Measurements from ENCODE around the gene HINT3. TPM values are rescaled to one million over a fixed set of nuclear protein-coding genes. Genes with fewer than 3 reads are reported as not detected.

Gene HINT3
- total RNA-seq, 5 donors from 2014 or later (not counting 1 experiment from before 2014, with no cell fraction given): 8.5 to 11.7 (median 10.5) TPM

DNA sequence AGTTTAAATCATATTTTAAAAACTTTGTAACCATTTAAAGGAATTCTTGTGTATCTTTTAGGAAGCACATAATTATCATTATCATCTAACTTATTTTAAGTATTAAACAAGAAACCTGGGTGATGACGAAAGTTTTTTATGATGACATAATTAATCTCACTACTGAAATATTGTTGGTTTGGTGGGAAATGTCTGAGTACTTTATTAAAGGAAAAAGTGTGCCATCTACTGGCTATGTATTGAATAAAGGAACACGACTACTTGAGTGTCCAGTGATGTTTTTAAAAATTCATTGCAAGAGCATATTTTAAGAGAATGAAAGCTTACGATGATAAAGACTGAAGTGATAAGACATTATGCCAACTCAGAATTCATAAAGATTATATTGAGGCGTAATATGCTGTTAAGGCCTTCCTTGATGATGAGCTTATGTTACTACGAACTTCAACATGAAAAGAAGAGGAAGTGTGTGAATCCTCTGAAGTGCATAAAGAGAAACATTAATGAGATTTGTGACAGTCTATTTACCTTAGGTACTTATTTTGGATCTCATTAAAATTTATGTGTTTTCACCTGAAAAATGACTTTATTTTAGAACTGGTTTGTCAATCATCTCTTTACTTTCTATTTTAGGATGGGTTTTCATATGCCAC, 17.8 kb downstream of the HINT3 start:
- ChIA-PET POLR2A (interaction anchor here (0.6 to 1.3 kb wide), 5 partner anchors 9 to 814 kb away, joined by 3 to 13 read pairs (median 4); no protein-coding TSS in a partner anchor), CTCF (interaction anchor here (0.5 to 2.2 kb wide), 27 partner anchors 9 to 664 kb away, joined by 3 to 21 read pairs (median 5); partner anchors contain the start of genes HINT3 (in 2 of the 2), NCOA7 (in 2 of the 2) and TRMT11 (in 2 of the 2))
- H3K4me1 Mint-ChIP-seq: peaks cover 11 to 12% (median 11%) of the 10 kb centered on the region in 3 donors
- Histone ChIP-seq H3K27me3 (replicated peaks in 1 of 2; ENCODE audit: control insufficient read depth in 2 of 2, extremely low read depth in 1 of 2, insufficient read depth in 2 of 2, low read length in 1 of 2) (no peaks in the 10 kb centered on the region), H3K36me3 (ENCODE audit: control insufficient read depth in 2 of 2, extremely low read depth in 1 of 2, insufficient read depth in 1 of 2, low read length in 1 of 2) (peaks cover 0 to 31% of the 10 kb centered on the region in 2 donors), H3K4me3 (ENCODE audit: control insufficient read depth in 1 of 2, extremely low read depth in 1 of 2, low read length in 1 of 2) (no peak overlapping the region), H3K4me1 (ENCODE audit: control insufficient read depth in 1 of 2, extremely low read depth in 1 of 2, insufficient read depth in 2 of 2, low read length in 2 of 2) (peaks cover 0 to 2% of the 10 kb centered on the region in 2 experiments), H3K9me3 (no peaks in the 10 kb centered on the region), H3K27ac (ENCODE audit: low read length) (no peak overlapping the region)
- no peaks in the 10 kb centered on the region for H3K9me3 Mint-ChIP-seq
- WGBS (ENCODE audit: insufficient coverage): 23% methylated on average over 4 of the region's 5 CpGs
- no peak overlapping the region for H3K4me3 Mint-ChIP-seq
- H3K27ac Mint-ChIP-seq: no peak overlapping the region
- DNase-seq (peak in 1 of 35 experiments; percentile 63), ATAC-seq (replicated peaks in 1 of 4) (peak in 2 of 4 experiments; percentile 47 to 63)
- H3K36me3 Mint-ChIP-seq: peaks cover 22% of the 10 kb centered on the region
- H3K27me3 Mint-ChIP-seq: no peaks in the 10 kb centered on the region

DNA sequence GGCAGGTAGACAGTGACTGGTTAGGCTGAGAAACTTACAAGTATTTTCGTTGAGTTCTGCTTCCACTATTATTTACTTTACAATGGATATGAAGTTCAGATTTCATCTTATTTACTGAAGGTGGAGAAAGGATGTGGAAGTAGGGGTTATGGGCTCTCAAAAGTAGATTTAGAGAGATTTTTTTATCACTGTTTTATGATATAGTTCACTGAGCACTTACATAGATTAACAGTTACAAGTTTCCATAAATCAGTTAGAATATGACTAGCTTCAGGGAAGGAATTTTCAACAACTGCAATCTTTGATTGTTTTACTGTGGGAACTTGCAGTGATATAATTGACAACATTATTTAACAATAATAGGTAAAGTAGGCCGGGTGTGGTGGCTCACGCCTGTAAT, 22.5 kb downstream of the HINT3 start:
- Mint-ChIP-seq H3K4me3 (no peak overlapping the region), H3K27me3 (no peaks in the 10 kb centered on the region), H3K27ac (no peak overlapping the region), H3K36me3 (peaks cover 12% of the 10 kb centered on the region), H3K4me1 (peaks cover 4 to 6% (median 5%) of the 10 kb centered on the region in 3 donors), H3K9me3 (no peaks in the 10 kb centered on the region)
- no peaks in the 10 kb centered on the region for H3K9me3 ChIP-seq
- H3K27me3 ChIP-seq (replicated peaks in 1 of 2; ENCODE audit: control insufficient read depth in 2 of 2, extremely low read depth in 1 of 2, insufficient read depth in 2 of 2, low read length in 1 of 2): no peaks in the 10 kb centered on the region
- ATAC-seq (replicated peaks in 1 of 4) (no peak), DNase-seq (no peak)
- CTCF ChIA-PET: no interaction called here
- no CpG with 5 or more reads among the region's 3 CpGs for WGBS (ENCODE audit: insufficient coverage)
- H3K4me3 ChIP-seq (ENCODE audit: control insufficient read depth in 1 of 2, extremely low read depth in 1 of 2, low read length in 1 of 2): no peak overlapping the region
- no peak overlapping the region for H3K27ac ChIP-seq (ENCODE audit: low read length)
- H3K4me1 ChIP-seq (ENCODE audit: control insufficient read depth in 1 of 2, extremely low read depth in 1 of 2, insufficient read depth in 2 of 2, low read length in 2 of 2): peaks cover 0 to 2% of the 10 kb centered on the region in 2 experiments
- H3K36me3 ChIP-seq (ENCODE audit: control insufficient read depth in 2 of 2, extremely low read depth in 1 of 2, insufficient read depth in 1 of 2, low read length in 1 of 2): peaks cover 0 to 18% of the 10 kb centered on the region in 2 donors
- POLR2A ChIA-PET: no interaction called here

DNA sequence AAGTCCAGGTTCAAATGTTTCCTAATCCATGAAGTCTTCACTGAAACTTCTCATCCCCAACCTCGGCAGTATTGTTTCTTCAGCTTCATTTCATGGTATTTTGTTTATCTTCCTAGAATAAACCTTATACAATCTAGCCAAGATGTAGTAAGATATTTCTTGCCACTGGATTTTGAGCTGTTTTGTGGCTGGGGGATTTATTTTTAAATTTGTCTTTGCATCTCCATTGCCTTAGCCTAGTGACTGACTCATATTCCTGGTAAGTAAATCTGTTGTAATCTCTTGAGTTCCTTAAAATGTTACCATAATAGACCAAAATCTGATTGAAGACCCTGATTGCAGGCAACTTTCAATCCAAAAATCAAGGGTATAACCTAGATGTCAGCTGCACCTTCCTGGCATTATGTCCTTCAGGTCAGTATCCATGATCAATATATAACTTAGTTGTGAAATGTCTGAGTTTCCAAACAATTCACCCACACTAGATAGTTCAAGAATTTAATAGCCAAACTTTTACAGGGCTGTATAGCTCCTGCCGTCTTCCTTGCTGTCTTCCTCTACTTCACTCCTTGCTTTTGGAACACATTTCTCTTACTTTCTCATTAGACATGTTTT, 25.1 kb downstream of the HINT3 start:
- Histone ChIP-seq H3K27ac (ENCODE audit: low read length) (no peak overlapping the region), H3K4me1 (ENCODE audit: control insufficient read depth in 1 of 2, extremely low read depth in 1 of 2, insufficient read depth in 2 of 2, low read length in 2 of 2) (peaks cover 2 to 3% of the 10 kb centered on the region in 2 experiments), H3K9me3 (no peaks in the 10 kb centered on the region), H3K4me3 (ENCODE audit: control insufficient read depth in 1 of 2, extremely low read depth in 1 of 2, low read length in 1 of 2) (no peak overlapping the region), H3K27me3 (replicated peaks in 1 of 2; ENCODE audit: control insufficient read depth in 2 of 2, extremely low read depth in 1 of 2, insufficient read depth in 2 of 2, low read length in 1 of 2) (no peaks in the 10 kb centered on the region), H3K36me3 (ENCODE audit: control insufficient read depth in 2 of 2, extremely low read depth in 1 of 2, insufficient read depth in 1 of 2, low read length in 1 of 2) (peaks cover 0 to 13% of the 10 kb centered on the region in 2 donors)
- CTCF ChIA-PET: interaction anchor here (0.6 to 0.9 kb wide), 3 partner anchors 14 to 364 kb away, joined by 3 to 4 read pairs (median 3); partner anchors contain the start of gene HINT3 (in 1 of the 2)
- Mint-ChIP-seq H3K27me3 (no peaks in the 10 kb centered on the region), H3K4me3 (no peak overlapping the region), H3K4me1 (peaks cover 0 to 6% (median 4%) of the 10 kb centered on the region in 3 donors), H3K36me3 (peaks cover 5% of the 10 kb centered on the region), H3K27ac (no peak overlapping the region), H3K9me3 (no peaks in the 10 kb centered on the region)
- POLR2A ChIA-PET: no interaction called here
- DNase-seq (no peak), ATAC-seq (replicated peaks in 1 of 4) (no peak)
- WGBS (ENCODE audit: insufficient coverage): no CpG with 5 or more reads among the region's 2 CpGs

DNA sequence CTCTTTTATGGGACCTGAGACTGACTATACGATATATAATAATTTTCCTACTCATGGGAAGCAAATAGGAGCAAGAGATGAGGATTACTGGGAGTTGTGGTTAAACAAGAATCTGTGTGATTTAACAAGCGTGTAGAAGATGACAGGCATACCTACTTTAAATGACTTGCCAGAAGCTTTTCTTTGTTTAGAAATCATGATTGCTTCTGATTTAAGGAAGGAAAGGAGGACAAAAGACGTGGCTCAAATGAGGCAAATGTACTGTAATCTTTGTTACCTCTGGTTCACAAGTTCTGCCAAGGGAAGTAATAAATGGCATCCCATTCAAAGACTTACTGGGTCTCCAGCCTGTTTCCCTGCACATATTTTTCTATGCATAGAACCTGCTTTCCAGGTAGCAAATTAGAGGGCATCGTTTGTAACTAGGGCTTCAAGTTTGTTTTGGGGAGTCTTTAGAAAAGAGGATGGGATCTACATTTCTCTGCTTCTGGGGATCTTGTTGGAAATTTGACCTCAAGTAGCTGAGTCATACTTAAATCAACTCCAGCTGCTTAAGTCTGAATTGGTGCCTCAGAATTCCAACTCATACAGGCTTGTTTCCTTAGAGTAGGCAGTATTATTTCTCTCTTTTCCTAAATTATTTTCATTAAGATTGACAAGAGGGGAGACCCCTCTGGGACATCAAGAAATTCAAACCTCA, 26.8 kb downstream of the HINT3 start:
- Histone ChIP-seq H3K4me1 (ENCODE audit: control insufficient read depth in 1 of 2, extremely low read depth in 1 of 2, insufficient read depth in 2 of 2, low read length in 2 of 2) (peaks cover 5 to 9% of the 10 kb centered on the region in 2 experiments), H3K9me3 (no peaks in the 10 kb centered on the region), H3K27ac (ENCODE audit: low read length) (no peak overlapping the region), H3K4me3 (ENCODE audit: control insufficient read depth in 1 of 2, extremely low read depth in 1 of 2, low read length in 1 of 2) (no peak overlapping the region), H3K36me3 (ENCODE audit: control insufficient read depth in 2 of 2, extremely low read depth in 1 of 2, insufficient read depth in 1 of 2, low read length in 1 of 2) (peaks cover 0 to 10% of the 10 kb centered on the region in 2 donors), H3K27me3 (replicated peaks in 1 of 2; ENCODE audit: control insufficient read depth in 2 of 2, extremely low read depth in 1 of 2, insufficient read depth in 2 of 2, low read length in 1 of 2) (no peaks in the 10 kb centered on the region)
- no peaks in the 10 kb centered on the region for H3K9me3 Mint-ChIP-seq
- ATAC-seq (replicated peaks in 1 of 4) (no peak), DNase-seq (no peak)
- WGBS (ENCODE audit: insufficient coverage): 82% methylated on average over 2 of the region's 4 CpGs
- ChIA-PET CTCF (no interaction called here), POLR2A (no interaction called here)
- H3K4me1 Mint-ChIP-seq: peaks cover 0 to 6% (median 4%) of the 10 kb centered on the region in 3 donors
- H3K36me3 Mint-ChIP-seq: no peaks in the 10 kb centered on the region
- H3K27ac Mint-ChIP-seq: no peak overlapping the region
- H3K4me3 Mint-ChIP-seq: no peak overlapping the region
- H3K27me3 Mint-ChIP-seq: no peaks in the 10 kb centered on the region

DNA sequence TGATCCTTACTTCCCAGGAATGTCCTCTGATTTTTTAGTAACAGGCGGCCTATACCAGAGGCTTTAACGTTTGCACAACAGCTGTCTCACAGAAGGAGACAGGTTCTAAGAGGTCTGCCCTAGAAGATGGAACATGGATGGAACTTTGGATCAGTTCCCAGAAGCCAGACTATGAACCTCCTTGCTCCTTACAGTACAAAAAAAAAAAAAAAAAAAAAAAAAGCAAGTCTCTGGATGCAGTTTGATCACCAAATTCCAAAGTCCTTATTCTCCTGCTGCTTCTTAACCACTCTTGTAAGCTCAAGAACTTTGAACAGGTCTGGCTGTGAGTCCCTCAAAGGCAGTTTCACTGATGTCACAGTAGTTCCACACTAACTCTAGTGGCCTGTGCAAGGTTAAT, 27.7 kb downstream of the HINT3 start:
- no CpG with 5 or more reads among the region's 2 CpGs for WGBS (ENCODE audit: insufficient coverage)
- H3K36me3 Mint-ChIP-seq: no peaks in the 10 kb centered on the region
- no peak for ATAC-seq (replicated peaks in 1 of 4)

DNA sequence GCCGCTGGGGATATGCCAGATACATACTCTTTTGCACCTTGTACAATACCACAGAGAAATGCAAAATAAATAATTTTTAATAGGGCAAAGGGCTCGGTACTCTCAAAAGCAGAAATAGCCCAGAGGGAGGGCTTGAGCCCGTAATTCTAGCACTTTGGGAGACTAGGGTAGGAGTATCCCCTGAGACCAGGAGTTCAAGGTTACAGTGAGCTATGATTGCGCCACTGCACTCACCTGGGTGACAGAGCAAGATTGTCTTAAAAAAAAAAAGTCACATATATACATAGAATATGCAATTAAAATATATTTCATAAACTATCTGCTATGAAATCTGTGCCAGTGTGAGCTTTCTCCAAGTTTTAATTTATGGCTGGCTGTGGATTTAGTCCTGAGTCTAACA, 29.0 kb downstream of the HINT3 start:
- no peaks in the 10 kb centered on the region for H3K36me3 Mint-ChIP-seq
- POLR2A ChIA-PET: interaction anchor here in 1 of 2 donors (1.7 to 2.2 kb wide), 2 partner anchors 29 to 195 kb away, joined by 6 to 7 read pairs; partner anchors contain the start of genes HINT3 and NCOA7
- CTCF ChIA-PET: interaction anchor here (0.7 to 2.7 kb wide), 10 partner anchors 9 to 232 kb away, joined by 3 to 34 read pairs (median 6); partner anchors contain the start of genes HINT3 (in 1 of the 2) and NCOA7 (in 1 of the 2)
- Histone ChIP-seq H3K4me3 (ENCODE audit: control insufficient read depth in 1 of 2, extremely low read depth in 1 of 2, low read length in 1 of 2) (peak overlapping the region in 1 of 2 donors; percentile 79), H3K4me1 (ENCODE audit: control insufficient read depth in 1 of 2, extremely low read depth in 1 of 2, insufficient read depth in 2 of 2, low read length in 2 of 2) (peaks cover 5 to 9% of the 10 kb centered on the region in 2 experiments), H3K27me3 (replicated peaks in 1 of 2; ENCODE audit: control insufficient read depth in 2 of 2, extremely low read depth in 1 of 2, insufficient read depth in 2 of 2, low read length in 1 of 2) (no peaks in the 10 kb centered on the region), H3K27ac (ENCODE audit: low read length) (peak overlapping the region; percentile 91), H3K36me3 (ENCODE audit: control insufficient read depth in 2 of 2, extremely low read depth in 1 of 2, insufficient read depth in 1 of 2, low read length in 1 of 2) (no peaks in the 10 kb centered on the region), H3K9me3 (no peaks in the 10 kb centered on the region)
- ATAC-seq (replicated peaks in 1 of 4): no peak
- no peak for DNase-seq
- no peaks in the 10 kb centered on the region for H3K9me3 Mint-ChIP-seq
- H3K27ac Mint-ChIP-seq: peak overlapping the region in 1 of 2 donors; percentile 35
- H3K4me3 Mint-ChIP-seq: peak overlapping the region in 2 of 3 donors; percentile 25 to 42
- H3K27me3 Mint-ChIP-seq: no peaks in the 10 kb centered on the region
- peaks cover 2 to 18% (median 17%) of the 10 kb centered on the region in 3 donors for H3K4me1 Mint-ChIP-seq
- WGBS (ENCODE audit: insufficient coverage): no CpG with 5 or more reads among the region's 4 CpGs

More for the DNA sequence above, 27.7 kb downstream of the HINT3 start:
- Histone ChIP-seq H3K27ac (ENCODE audit: low read length) (no peak overlapping the region), H3K4me3 (ENCODE audit: control insufficient read depth in 1 of 2, extremely low read depth in 1 of 2, low read length in 1 of 2) (no peak overlapping the region), H3K4me1 (ENCODE audit: control insufficient read depth in 1 of 2, extremely low read depth in 1 of 2, insufficient read depth in 2 of 2, low read length in 2 of 2) (peaks cover 5 to 9% of the 10 kb centered on the region in 2 experiments), H3K9me3 (no peaks in the 10 kb centered on the region), H3K27me3 (replicated peaks in 1 of 2; ENCODE audit: control insufficient read depth in 2 of 2, extremely low read depth in 1 of 2, insufficient read depth in 2 of 2, low read length in 1 of 2) (no peaks in the 10 kb centered on the region), H3K36me3 (ENCODE audit: control insufficient read depth in 2 of 2, extremely low read depth in 1 of 2, insufficient read depth in 1 of 2, low read length in 1 of 2) (peaks cover 0 to 3% of the 10 kb centered on the region in 2 donors)
- Mint-ChIP-seq H3K9me3 (no peaks in the 10 kb centered on the region), H3K27me3 (no peaks in the 10 kb centered on the region), H3K4me3 (no peak overlapping the region), H3K27ac (no peak overlapping the region), H3K4me1 (peaks cover 0 to 8% (median 6%) of the 10 kb centered on the region in 3 donors)
- ChIA-PET CTCF (interaction anchor here in 1 of 2 donors (0.7 to 0.8 kb wide), 3 partner anchors 11 to 203 kb away, joined by 3 to 6 read pairs (median 3); no protein-coding TSS in a partner anchor), POLR2A (no interaction called here)
- no peak for DNase-seq
